Ishikawa (cell line): ENCODE data around the gene SH2D3C.

Source experiments
- CEBPB ChIP-seq: IDR thresholded peaks from 2 replicates; pipeline ENCODE4 v1.6.1; 2012
- EGR1 ChIP-seq: IDR thresholded peaks from 2 replicates; pipeline ENCODE4 v1.6.1; 2012
- EP300 ChIP-seq: IDR thresholded peaks from 2 replicates; pipeline ENCODE4 v1.6.1; 2012; ENCODE audit warnings: borderline replicate concordance
- FOXM1 ChIP-seq: IDR thresholded peaks from 2 replicates; pipeline ENCODE4 v1.6.1; 2012; ENCODE audit warnings: low read depth, borderline replicate concordance
- MAX ChIP-seq: IDR thresholded peaks from 2 replicates; pipeline ENCODE4 v1.6.1; 2012
- NFIC ChIP-seq: IDR thresholded peaks from 2 replicates; pipeline ENCODE4 v1.6.1; 2012
- RAD21 ChIP-seq: IDR thresholded peaks from 2 replicates; pipeline ENCODE4 v1.6.1; 2012; ENCODE audit warnings: low read depth
- REST ChIP-seq: IDR thresholded peaks from 2 replicates; pipeline ENCODE4 v1.6.1; 2012; ENCODE audit warnings: low read depth, mild to moderate bottlenecking
- TAF1 ChIP-seq: IDR thresholded peaks from 2 replicates; pipeline ENCODE4 v1.6.1; 2012; ENCODE audit warnings: low read depth, mild to moderate bottlenecking
- TCF12 ChIP-seq: IDR thresholded peaks from 2 replicates; pipeline ENCODE4 v1.6.1; 2012; ENCODE audit warnings: low read depth
- TEAD4 ChIP-seq: IDR thresholded peaks from 2 replicates; pipeline ENCODE4 v1.6.1; 2012
- USF1 ChIP-seq: IDR thresholded peaks from 2 replicates; pipeline ENCODE4 v1.6.1; 2012
- YY1 ChIP-seq: IDR thresholded peaks from 2 replicates; pipeline ENCODE4 v1.6.1; 2012; ENCODE audit warnings: low read depth

- TF ChIP-seq EP300 (no peak), MAX (no peak), RAD21 (no peak), REST (no peak), YY1 (no peak), CEBPB (no peak), TAF1 (no peak), FOXM1 (no peak), TCF12 (no peak), USF1 (no peak), EGR1 (no peak), NFIC (no peak), TEAD4 (no peak)
Measured at GRCh38 chr9:127762111-127762676, 16.3 kb downstream of the SH2D3C start.
